Liver (tissue), 3 donors: Measurements from ENCODE around the gene BDP1.
"Not testable (repeated sequence)": the region's sequence is repeated elsewhere in the genome, so short reads cannot be mapped to it uniquely, and the experiment has no call there.

Experiments
- EGR1 ChIP-seq, 2 donors: IDR thresholded peaks; 2 replicates each; pipeline ENCODE4 v1.6.1; 2016 to 2018; ENCODE audit warnings: antibody characterized with exemption in 2 of 2, low read depth in 2 of 2
- FOXA1 ChIP-seq: IDR thresholded peaks from 2 replicates; pipeline ENCODE4 v1.6.1; 2016; ENCODE audit warnings: antibody characterized with exemption
- GABPA ChIP-seq, 2 donors: IDR thresholded peaks in 1 of 2; conservative IDR thresholded peaks in 1 of 2; 2 replicates each; pipeline ENCODE4 v1.6.1; 2016; ENCODE audit warnings: antibody characterized with exemption in 2 of 2, mild to moderate bottlenecking in 1 of 2, moderate library complexity in 1 of 2
- HNF4G ChIP-seq: IDR thresholded peaks from 2 replicates; pipeline ENCODE4 v1.6.1; 2016; ENCODE audit warnings: antibody characterized with exemption
- JUND ChIP-seq, 2 donors: IDR thresholded peaks; 2 replicates each; pipeline ENCODE4 v1.6.1; 2016; ENCODE audit warnings: antibody characterized with exemption in 2 of 2
- NR2F2 ChIP-seq: IDR thresholded peaks from 2 replicates; pipeline ENCODE4 v1.6.1; 2016; ENCODE audit warnings: antibody characterized with exemption
- RAD21 ChIP-seq, 2 donors: IDR thresholded peaks; 2 replicates each; pipeline ENCODE4 v1.6.1; 2016; ENCODE audit warnings: antibody characterized with exemption in 2 of 2, mild to moderate bottlenecking in 2 of 2
- REST ChIP-seq: IDR thresholded peaks from 2 replicates; pipeline ENCODE4 v1.6.1; 2016; ENCODE audit warnings: antibody characterized with exemption, mild to moderate bottlenecking
- RXRA ChIP-seq, 2 donors: IDR thresholded peaks; 2 replicates each; pipeline ENCODE4 v1.6.1; 2017 to 2018; ENCODE audit warnings: antibody characterized with exemption in 2 of 2, mild to moderate bottlenecking in 1 of 2
- SP1 ChIP-seq: IDR thresholded peaks from 2 replicates; pipeline ENCODE4 v1.6.1; 2018; ENCODE audit warnings: antibody characterized with exemption, mild to moderate bottlenecking
- YY1 ChIP-seq: IDR thresholded peaks from 2 replicates; pipeline ENCODE4 v1.6.1; 2016; ENCODE audit warnings: antibody characterized with exemption, mild to moderate bottlenecking
- ZBTB33 ChIP-seq: IDR thresholded peaks from 2 replicates; pipeline ENCODE4 v1.6.1; 2016; ENCODE audit warnings: antibody characterized with exemption
- TF ChIP-seq, protein P1 (sequence below): fragments of 150-350 bp; IDR thresholded peaks from 2 replicates; pipeline ENCODE4 v1.5.1; 2017; ENCODE audit warnings: improper control_type of control experiment, low read depth, low read length; ENCODE audit not compliant: missing input control
- donor health status: healthy.
- donor health status: healthy.

GRCh38 chr5:71525611-71526010 is 70.2 kb downstream of the BDP1 start:
- TF ChIP-seq, protein P1, sequence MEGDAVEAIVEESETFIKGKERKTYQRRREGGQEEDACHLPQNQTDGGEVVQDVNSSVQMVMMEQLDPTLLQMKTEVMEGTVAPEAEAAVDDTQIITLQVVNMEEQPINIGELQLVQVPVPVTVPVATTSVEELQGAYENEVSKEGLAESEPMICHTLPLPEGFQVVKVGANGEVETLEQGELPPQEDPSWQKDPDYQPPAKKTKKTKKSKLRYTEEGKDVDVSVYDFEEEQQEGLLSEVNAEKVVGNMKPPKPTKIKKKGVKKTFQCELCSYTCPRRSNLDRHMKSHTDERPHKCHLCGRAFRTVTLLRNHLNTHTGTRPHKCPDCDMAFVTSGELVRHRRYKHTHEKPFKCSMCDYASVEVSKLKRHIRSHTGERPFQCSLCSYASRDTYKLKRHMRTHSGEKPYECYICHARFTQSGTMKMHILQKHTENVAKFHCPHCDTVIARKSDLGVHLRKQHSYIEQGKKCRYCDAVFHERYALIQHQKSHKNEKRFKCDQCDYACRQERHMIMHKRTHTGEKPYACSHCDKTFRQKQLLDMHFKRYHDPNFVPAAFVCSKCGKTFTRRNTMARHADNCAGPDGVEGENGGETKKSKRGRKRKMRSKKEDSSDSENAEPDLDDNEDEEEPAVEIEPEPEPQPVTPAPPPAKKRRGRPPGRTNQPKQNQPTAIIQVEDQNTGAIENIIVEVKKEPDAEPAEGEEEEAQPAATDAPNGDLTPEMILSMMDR, result not testable (repeated sequence)
- TF ChIP-seq JUND (IDR thresholded peaks at IDR 0.05); RXRA (IDR thresholded peaks at IDR 0.05); ZBTB33; FOXA1; EGR1 (IDR thresholded peaks at IDR 0.05; ENCODE audit: low read depth in 2 of 2); REST; YY1; NR2F2; SP1; GABPA (IDR thresholded peaks at IDR 0.05 in 1 of 2, conservative IDR thresholded peaks at IDR 0.05 in 1 of 2); HNF4G; RAD21 (IDR thresholded peaks at IDR 0.05): not testable (repeated sequence)
